HS-27A (cell line): ENCODE results near the gene CDK1.
A peak's percentile ranks its signal among the peaks of the same experiment; 100 is the strongest.
"Not testable (repeated sequence)": the region's sequence is repeated elsewhere in the genome, so short reads cannot be mapped to it uniquely, and the experiment has no call there.

Experiments
- DNase-seq: peaks from one replicate; pipeline ENCODE4 v3.0.0-alpha.2; 2012; ENCODE audit warnings: low read depth, missing footprints

The CDK1 gene

DNA sequence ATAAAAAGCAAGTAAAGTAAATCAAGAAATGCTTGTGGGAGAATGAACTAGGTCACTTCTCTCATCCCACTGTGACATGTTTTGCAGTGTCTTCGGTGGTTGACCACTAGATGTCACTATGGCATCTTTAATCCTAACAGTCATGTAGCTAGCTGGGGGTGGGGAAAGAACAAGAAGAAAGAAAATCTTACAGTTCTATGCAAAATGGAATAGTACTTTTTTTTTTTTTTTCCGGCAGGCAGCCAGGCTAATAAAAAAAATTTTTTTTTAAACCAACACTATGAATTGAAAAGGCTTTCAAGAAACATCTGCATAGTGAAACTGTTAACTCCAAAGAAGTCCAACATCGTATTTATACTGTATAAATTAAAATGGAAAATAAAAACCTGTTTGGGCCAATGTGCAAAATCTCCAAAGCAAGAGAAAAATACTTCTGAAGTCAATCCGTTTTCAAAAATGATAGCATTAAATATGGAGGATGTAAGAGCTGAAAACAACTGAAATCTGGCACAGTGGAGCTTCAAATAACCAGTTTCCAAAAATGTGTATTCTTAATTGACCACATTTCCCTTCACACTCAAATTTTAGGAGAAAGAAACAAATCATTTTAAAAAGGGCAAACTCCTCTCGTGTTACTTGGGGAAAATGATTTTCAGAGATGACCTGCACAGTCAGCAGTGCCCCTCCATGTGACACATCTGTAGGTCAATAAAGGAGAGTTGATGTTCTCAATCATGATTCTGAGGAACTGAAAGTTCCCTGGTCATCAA lies 38.5 kb downstream of the CDK1 start:
- peak; percentile 33 for DNase-seq

DNA sequence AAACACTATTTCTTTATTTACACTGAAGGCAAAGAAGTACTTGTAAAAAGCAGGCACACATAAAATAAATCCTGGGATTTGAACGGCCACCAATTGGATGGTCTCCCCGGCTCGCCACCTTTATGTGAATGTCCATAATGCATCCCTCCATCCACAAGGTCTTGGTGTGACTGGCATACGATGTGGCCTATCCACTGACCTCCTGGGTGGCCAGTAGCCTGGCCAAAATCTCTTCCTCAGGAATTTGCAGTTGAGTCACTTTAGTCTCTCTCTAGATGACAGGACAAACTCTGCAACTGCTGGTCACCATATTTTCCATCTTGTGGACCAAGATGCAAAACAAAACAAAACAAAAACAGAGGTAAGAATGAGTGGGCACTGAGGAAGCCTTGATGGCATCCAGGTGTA lies 39.1 kb downstream of the CDK1 start:
- DNase-seq = no peak

DNA sequence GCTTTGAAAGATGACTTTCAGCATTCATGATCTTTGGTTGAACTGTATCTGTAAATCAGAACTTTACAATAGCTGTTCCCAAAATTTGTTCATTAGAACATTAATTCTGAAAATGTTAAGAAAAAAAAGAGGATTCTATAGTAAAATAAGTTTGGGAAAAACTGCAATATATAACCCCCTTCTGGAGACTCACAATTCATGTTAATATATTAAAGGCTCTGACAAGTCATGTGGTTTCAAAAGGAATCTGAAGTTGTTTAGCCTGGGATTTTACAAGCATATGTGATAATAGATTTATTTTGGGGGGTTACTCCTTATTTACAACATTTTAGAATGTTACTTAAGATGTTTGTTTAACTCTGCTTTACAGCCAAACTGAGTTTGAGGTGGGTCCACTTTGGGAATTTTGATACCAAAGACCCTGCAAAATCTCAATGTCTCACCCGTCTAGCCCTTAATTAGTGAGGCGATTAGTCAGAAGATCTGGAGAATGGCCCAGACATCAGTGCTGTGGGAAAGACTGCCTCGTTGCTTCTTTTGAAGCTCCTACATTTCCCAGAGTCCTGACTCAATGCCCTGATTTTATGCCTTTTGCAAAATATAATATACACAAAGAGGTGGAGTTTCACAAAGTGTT lies 40.0 kb downstream of the CDK1 start:
- DNase-seq = no peak

DNA sequence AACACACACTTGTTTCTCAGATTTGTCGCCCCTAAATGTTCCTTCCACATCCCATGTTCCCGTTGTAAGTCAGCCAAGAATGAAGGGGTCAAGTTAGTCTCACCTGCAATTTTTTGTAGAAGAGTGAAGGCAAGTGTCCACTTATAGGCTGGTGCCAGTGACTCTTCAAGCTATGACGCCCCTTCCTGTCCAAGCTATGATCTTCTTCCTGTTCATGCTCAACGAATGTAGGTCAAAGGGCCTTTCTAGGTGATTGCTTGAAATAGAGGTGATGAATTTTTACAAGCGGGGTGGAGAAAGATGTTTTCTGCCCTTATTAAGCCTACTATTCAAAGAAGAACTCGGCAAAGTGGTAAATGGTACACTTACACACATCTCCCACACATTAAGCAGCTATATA lies 41.0 kb downstream of the CDK1 start:
- DNase-seq = no peak

DNA sequence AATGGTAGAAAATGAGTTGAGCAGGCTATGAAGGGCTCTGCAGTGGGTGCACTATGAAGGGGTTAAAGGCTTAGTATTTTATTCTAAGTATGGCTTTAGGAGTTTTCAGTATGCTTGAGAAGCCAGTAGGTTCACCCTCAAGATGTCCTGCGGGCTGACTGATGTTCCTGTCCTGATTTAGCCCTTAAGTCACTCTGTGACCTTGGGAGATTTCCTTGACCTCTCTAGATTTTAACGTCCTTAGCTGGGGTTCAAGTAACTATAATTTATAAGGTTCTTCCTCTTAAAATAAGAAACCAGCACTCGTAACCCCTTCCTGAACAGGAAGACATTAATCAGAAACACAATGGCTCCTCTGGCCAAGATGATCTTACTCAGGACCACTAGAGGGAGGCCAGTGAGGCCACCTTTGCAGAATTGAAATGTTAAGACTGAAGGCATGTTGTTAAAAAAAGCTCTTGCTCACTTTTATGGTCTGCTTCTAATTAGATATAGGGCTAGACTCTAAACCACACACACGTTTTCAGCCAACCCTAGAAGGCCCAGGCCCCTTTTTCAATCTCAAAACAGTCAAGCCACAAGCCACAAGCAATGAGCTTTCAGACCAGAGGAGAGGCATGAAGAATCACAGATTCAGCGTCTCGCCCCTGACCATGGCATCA lies 41.9 kb downstream of the CDK1 start:
- no peak for DNase-seq

DNA sequence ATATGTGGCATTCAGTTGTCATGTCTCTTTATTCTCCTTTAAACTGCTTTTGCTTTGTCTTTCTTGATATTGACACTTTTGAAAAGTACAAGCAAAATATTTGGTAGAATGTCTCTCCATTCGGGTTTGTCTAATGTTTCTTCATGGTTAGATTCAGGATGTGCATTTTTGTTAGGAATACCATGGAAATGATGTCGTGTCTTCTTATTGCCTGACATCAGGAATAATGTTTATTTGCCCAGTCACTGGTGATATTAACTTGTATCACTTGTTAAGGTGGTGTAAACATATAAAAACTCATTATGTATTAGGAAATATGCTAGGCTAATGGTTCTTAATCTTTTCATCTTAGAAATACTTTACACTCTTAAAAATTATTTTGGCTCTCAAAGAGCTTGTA lies 43.4 kb downstream of the CDK1 start:
- DNase-seq = no peak

DNA sequence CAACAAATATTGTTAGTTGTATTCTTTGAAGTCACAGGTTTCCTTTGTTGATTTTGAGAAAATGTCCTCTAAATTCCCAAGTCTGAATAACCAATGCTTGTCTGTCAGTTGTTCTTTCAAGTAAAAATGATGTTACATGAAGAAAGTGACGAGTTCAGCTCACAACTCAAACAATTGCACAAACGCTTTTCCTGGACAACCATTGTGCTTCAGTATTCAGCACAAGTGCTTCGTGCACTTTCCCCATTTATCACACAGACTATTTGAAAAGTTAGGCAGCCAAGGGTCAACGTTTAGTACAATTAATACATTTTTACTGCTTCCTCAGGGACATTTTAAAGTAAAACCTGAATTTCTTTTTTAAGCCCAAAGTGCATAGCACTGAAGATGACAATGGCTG lies 44.5 kb downstream of the CDK1 start:
- no peak for DNase-seq

DNA sequence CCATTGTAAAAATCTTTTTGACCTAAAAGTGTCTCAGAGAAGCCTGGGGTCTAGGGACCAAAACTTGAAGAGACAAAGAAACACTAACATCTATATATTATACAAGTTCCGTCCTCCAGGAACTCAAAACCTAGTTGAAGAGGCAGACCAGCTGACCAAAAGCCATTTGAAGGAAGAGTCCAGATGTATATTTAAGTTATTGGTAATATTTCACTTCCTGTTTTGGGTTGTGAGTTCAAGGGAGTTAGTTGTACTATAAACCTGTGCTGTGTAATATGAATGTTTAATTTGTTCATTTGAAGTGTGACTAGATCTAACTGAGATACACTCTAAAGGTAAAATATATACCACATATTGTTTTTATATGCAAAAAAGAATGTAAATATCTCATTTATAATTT lies 45.0 kb downstream of the CDK1 start:
- no peak for DNase-seq

DNA sequence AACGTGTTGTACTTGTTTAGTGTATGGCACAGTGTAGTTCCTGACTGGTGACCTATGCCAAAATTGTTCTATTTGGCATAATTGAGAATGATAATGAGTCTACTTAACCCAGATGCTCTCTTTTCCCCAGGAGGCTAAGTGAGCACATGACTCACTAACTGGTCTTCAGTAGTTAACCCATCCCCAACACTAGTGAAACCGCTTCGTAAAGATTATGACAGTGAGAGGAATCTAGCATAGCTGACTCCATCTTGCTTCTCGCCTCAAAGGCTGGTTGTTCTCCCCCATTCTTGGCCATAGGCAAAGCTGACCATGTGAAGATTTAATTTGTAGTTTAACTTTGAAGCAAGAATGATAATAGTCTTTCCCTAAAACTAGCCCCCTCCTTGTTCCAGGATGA lies 47.2 kb downstream of the CDK1 start:
- no peak for DNase-seq

DNA sequence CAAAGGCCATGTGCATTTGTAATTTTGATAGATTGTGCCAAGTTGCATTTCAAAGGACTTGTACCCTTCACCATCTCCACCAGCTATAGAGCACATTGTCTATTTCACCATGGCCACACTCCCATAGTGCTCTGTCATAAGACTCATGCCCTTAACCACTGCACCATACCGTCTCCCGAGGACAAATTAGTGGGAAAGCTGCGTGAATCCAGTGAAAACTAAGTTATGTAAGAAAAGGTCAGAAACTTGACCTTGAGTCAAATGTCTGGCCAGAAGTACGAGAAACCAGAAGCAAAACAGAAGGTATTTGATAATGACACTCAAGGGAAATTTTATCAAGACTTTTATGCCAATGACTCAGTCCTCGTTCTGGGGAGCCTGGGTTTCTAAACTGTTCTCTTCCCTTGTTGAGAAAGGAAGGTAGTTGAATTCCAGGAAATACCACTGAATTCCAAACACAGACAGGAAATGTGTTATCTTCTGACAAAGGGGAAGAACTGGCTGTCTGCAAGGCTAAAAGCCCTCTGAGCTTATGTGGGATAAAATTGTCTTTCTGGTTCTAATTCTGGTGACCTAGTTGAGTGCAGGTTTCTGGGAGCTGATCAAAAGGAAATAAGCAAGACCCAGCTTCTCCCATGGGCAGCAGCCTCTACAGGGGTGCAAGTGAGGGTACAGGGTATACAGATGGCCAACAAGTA lies 49.7 kb downstream of the CDK1 start:
- DNase-seq = peak; percentile 20

DNA sequence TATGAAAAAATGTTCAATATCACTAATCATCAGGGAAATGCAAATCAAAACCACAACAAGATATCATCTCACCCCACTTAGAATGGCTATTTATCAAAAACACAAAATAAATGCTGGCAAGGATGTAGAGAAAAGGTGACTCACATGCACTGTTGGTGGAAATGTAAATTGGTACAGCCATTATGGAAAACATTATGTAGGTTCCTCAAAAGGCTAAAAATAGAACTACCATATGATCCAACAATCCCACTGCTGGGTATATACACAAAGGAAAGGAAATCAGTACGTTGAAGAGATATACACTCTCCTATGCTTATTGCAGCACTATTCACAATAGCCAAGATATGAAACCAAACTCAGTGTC lies 50.2 kb downstream of the CDK1 start:
- DNase-seq = no peak

DNA sequence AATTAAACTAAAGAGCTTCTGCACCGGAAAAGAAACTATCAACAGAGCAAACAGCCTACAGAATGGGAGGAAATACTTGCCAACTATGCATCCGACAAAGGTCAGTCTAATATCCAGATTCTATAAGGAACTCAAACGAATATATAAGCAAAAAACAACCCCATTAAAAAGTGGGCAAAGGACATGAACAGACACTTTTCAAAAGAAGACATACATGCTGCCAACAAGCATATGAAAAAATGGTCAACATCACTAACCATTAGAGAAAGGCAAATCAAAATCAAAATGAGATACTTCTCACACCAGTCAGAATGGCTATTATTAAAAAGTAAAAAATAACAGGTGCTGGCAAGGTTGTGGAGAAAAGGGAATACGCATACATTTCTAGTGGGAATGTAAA lies 53.9 kb downstream of the CDK1 start:
- not testable (repeated sequence) for DNase-seq

DNA sequence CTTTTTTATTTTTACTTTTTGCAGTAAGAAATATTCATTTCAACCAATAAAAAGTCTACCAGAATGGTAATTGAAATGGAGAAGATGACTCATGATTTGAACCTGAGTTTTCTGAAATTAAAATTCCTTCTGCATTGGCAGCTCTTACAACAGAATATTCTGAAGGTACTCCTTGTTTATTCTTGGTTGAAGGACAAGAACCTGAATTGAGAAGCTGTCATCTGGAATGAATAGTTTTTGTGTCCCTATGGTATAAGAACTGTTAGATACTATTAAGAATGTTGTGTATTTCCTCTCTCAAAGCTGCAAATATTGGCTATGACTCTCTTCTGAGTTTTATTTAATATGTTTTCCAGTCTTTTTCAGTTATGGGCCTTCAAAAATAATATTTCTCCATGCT lies 56.1 kb downstream of the CDK1 start:
- DNase-seq = no peak

DNA sequence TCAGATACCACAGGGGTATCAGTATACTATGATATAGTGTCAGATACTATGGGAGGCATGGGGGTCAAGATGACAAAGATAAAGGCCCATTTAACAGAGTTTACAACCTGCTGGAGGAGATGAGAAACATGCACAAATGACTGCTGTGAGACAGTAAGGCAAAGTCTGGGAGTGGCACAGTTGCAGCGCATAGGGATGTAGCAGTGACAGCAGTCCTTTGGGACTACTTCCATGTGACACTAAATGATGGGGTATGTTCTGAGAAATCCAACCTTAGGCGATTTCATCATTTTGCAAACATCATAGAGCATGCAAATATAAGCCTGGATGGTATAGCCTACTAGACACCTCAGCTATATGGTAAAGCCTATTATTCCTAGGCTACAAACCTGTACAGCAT lies 56.8 kb downstream of the CDK1 start:
- no peak for DNase-seq

DNA sequence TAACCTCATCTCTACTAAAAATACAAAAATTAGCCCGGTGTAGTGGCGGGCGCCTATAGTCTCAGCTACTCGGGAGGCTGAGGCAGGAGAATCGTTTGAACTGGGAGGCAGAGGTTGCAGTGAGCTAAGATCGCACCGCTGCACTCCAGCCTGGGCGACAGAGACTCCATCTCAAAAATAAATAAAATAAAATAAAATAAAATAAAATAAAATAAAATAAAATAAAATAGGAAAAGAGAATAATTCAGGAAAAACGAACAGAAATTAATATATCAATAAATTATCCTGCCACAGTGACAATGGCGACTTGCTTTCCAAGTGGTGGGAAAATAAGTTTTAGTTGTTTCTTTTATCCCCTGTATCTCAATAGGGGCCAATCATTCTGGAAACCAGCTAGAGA lies 62.9 kb downstream of the CDK1 start:
- not testable (repeated sequence) for DNase-seq

DNA sequence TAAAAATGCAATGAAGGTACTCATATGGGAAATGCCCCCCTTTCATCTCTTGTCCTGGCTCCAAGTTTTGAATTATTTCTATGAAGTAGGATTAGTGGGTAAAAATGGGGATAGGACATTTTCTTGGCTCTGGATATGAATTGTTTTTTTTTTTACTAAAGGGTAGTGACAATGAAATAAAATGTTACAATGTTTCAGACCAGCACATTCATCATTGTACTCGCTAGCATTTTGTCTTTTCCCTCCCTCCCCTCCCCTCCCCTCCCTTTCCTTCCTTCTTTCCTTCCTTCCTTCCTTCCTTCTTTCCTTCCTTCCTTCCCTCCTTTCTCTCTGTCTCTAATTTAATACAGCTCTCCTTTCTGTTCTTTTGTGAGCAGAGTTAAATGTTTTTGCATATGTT lies 64.4 kb downstream of the CDK1 start:
- DNase-seq = no peak
